HG02970 (cell line): ENCODE measurements around the gene ZBTB20.

Experiments used
- ATAC-seq: cut with Tn5 transposase; IDR thresholded peaks from one replicate; pipeline ENCODE4 v1.9.1; 2021; ENCODE audit warnings: mild to moderate bottlenecking, moderate library complexity, moderate number of reproducible peaks; ENCODE audit not compliant: unreplicated experiment, low FRiP score

The ZBTB20 gene

DNA sequence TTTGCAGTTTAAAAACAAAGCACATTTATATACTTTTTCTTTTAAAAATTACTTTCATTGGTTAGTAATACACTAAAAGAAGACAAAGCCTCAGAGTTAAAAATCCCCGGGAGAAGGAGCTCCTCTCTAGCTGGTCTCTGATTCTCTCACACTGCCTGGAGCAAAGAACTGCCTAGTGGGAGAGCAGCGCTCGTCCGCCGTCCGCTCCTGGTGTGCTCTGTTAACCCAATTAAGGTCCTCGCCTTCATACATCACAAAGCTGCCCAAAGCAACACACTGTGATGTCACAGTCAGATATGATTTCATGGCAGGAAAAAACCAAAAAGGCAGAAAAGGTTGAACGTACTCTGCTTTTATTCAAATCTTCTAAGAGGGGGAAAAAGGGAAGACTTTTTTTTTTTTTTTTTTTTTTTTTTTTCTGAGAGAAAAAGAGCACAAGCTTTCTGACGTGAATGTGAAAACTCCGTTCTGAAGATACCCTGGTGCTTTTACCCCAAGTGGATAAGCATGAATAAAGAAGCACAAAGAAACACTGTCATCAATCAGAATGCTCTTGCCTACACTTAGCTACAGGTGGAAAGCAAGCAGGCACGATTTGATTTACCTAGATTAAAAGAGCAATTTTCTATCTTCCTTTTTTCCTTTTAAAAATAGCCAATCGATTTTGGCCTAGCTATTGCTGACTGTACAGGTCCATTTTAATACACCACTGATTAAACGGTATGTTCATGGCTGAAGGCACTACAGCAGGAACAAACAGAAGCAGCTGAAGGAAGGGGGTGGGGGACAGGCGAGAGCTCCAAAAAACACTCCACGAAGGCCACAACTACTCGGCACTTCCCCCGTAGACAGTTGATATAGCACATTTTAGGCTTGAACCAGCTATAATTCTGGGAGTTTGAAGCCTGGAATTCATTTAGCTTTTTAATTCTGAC, 738.1 kb downstream of the ZBTB20 start:
- no peak for ATAC-seq

DNA sequence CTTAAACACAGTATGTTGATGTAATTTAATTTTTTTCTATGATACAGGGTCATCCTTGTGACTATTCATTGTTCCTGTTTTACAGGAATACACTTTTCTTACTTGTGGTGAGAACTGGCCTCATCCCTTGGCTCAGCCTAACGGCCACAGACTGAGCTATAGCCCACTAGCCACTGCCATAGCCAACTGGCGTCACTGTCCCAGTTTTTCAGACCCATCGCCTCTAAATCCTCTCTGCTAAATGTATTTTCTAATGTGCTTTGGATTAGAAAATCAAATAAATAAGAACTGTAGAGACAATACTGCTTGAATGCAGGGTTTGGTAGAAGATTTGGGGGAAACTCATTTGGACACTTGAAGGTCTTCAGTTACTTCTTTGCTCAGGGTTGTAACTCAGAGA, 740.2 kb downstream of the ZBTB20 start:
- ATAC-seq: no peak

DNA sequence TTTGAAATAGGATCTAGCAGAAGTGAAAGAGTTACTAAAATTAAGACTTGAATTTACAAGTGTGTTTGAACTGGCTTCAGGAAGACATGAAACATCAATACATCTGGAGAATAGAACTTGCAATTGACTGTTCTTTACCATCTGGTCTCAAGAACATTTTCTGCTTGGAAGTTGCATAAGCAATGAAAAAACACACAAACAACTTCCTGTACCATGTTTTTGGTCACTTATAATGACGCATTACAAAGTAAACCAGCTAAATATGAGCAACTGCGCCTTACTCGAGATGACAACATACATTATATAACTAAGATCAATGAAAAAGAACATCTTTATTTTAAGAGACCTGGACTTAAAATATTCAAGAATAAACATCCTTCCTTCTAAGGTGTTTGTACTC, 740.8 kb downstream of the ZBTB20 start:
- no peak for ATAC-seq

DNA sequence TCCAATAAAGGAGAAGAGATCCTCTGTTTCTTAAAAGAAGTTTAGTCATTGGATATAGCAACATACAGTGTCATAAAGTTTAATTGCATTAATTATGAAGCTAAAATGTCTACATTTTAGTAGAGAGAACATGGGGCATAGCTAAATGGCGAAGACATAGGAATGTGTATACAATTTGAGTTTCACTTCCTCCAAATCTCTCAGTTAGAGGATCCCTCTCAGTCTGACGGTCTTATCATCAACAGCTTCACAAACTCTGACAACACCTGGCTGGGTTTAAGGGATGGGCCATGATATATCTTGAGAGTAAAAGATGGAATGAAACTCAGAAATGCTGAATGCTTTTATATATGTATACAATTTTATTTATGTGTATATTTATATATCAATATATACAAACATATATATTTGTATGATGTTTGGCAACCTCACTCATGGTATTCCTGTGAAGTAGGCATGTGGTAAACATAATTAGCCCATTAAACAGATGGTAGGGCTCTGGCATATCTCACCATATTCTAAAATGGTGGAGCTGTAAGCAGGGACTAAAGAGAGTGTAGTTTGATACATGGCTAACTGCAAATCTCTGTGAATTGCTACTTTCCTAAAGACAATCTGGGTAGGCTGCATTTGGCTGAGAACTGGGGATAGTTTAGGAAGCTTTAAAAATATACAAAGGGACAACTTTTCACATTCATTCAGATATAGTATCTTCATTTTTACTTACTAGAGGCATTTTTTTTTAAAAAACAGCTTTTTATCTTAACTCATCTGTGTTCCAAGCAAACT, 741.7 kb downstream of the ZBTB20 start:
- ATAC-seq: no peak

DNA sequence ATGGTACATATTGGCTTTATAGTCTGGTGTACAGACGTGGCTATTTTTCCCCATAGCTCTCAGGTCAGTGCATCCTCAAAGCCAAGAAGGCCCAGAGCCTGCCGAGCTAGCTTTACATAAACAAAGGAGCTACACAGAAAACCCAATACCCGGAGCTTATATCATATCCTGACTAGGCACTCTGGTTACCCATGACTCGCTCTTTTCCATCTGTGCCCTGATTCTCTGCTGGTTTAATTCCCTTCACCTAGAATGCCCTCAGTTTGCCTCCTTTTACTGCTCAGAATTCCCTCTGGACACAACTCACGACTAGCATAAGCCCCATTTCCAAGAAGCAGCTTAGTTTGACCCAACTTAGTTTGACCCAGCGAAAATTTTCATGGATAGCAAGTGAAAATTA, 742.5 kb downstream of the ZBTB20 start:
- no peak for ATAC-seq

DNA sequence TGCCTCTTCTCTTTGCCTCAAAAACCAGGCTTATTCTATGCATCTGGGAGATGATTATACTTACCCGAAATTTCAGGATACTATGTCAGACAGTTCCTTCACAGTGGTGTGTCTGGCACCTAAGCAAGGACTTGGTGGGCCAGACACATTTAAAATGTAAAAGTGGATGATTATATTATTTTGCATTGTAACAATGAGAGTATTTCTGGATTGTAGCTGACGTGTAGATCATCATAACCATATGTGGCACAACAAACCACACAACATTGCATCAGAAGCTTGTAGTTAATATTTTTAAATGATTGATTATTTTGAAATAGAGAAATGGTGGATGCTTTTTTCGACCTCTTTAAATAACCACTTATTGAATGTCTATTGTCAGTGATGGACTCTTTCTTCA, 744.2 kb downstream of the ZBTB20 start:
- ATAC-seq: no peak

DNA sequence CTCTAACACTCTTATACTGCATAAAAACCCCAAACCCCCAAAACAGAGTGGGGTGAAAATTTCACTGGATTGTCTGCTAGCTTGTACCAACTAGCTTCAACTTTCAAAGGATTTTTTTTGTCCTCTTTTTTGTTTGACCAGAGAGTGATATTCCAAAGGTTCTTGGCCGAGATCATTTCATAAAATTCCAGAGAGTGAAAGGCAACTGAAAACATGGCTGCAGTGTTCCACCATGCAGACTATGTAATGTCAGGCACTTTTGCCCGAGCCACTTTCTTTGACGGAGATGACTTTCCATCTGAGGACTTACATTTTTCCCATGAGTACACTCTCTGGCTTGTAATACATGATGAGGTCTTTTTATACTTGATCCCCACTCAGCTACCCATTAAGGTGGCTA, 745.7 kb downstream of the ZBTB20 start:
- no peak for ATAC-seq

DNA sequence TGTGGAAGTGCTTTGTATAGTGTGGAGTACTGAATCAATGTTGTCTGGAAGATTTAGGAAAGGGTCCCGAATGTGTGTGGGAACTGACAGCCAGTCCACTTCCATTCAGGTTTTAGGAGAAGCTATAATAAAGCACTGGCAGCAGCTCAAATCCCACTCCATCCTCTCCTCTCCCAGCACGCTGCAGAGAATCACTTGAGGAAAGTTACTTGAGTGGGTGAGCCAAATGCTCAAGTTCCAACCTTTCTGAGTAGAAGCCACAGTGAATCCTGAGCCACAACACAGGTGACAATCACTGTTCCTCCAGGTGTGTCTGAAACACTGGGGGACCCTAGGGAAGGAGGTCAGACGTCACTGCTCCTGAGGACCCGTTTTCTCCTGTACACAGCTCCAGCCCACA, 746.7 kb downstream of the ZBTB20 start:
- ATAC-seq: no peak

DNA sequence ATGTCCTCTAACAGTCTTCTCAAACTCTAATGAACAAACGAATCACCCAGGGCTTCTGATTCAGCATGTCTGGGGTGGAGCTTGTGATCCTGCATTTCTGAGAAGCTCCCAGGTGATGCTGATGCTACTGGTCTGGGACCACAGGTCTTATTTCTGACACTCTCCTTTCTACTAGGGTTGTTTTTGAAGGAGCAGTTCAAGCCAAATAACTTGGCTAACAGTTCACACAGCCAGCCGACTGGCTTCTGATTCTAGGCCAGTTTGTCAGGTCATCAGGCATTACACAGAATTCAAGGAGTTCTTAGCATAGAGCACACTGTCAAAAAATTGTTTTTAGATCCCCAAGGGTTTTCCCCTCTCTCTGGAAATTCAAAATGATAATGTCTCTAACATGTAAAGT, 752.5 kb downstream of the ZBTB20 start:
- no peak for ATAC-seq

DNA sequence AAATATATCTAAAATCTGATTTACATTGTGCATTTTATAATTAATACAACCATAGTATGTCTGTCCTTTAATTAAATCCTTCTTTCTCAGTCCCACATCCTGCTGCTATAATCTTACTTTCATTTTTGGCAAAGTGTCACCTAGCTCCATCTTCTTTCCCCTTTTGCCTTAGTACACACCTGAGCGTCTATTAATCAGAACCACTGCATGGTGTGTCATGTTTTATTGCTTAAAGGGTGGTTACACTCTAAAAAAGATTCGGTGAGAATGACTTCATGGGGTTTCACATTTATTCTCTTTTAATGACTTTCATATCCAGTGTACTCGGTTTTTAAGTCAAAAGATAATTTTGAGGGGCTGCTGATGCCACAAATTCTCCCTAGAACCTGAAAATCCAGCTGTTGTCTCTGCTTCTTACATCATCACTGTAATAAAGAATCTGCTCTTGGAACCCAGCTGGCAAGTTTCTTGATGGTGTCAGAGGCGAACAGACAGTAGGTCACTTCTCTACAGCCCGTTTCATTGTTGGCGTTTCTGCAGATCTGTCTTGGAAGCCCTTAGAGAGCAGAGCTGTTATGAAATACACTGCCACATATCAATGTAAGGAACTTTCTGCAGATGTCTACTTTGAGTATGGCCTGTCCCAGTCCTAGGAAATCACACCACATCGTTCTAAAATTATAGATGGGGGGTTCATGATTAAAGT, 753.6 kb downstream of the ZBTB20 start:
- ATAC-seq: no peak

DNA sequence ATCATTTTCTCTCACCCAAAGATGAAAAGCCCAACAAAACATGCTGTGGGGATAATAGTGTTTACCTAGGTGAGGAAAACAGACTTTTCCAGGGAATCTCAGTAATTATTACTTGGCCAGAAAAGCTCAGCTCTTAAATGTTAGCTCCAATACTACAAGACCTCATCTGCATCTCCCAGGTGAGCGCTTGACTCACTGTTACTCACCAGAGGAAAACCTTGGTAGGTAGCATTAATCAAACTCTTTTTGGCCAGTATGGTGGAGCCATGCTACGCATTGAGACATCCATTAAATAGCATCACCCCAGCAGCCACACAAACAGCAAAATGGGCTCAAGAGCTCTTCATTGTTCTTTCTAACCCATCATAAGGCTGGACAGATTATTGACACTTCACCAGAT, 754.3 kb downstream of the ZBTB20 start:
- no peak for ATAC-seq

DNA sequence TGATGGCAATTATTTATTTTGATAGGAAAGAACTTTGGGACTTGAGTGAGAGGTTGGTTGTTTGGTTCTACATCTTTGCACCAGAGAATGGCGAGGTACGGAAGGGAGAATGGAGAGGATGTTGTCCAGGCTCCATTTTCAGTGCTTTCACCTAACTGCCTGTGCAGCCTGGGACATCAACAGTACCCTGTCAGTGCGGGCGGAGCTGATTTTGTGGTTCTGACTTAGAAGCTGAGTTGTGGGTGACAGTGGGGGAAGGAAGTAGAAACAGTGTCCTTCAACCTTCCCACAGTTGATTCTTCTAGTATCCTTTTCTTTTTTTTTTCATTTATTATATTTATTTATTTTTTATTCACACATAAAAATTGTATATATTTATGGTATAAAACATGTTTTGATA, 757.9 kb downstream of the ZBTB20 start:
- ATAC-seq: no peak

DNA sequence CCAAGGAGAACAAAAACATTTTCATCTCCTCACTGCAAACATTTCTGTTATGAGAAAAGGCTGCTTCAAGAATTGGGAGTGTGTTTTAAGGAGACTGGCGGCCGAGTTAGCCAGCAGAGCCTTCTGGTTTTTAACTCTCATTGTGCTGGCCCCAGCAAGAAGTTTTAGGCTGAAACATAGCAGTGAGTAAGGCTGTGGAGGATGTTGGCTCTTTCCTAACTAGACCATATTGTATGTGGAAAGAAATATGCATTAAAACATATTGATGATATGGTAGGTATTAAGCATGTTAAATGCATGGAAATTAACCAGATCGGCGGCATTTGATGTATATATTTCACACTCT, 762.6 kb downstream of the ZBTB20 start:
- ATAC-seq: no peak

DNA sequence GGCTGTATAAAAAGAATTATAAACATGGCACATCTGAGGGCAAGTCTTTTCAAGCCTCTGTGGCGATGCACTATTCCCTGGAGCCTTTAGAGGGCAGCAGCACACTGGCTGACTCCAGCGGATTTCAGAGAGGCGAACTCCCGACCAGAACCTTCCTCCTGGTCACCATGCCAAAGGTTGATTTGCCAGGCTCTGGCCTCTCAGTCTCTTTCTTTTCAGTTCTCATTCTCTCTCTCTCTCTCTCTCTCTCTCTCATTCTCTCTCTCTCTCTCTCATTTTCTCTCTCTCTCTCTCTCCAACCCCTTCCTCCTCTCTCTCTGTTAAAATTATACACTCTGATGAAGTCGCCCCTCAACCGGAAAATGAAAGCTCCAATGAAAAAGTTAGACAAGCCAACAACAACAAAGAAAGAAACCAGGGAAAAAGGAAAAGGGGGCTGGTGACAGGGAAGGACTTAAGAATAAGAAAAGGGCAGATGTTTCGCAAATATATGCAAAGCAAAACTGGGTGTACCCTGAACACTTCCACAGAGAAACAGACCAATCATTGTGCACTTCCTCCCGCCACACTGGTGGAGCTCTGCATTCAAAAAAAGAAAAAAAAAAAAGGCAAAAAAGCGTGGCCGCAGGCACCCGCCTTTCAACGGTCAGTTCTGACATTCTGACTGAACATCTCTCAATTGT, 763.1 kb downstream of the ZBTB20 start:
- ATAC-seq: no peak

DNA sequence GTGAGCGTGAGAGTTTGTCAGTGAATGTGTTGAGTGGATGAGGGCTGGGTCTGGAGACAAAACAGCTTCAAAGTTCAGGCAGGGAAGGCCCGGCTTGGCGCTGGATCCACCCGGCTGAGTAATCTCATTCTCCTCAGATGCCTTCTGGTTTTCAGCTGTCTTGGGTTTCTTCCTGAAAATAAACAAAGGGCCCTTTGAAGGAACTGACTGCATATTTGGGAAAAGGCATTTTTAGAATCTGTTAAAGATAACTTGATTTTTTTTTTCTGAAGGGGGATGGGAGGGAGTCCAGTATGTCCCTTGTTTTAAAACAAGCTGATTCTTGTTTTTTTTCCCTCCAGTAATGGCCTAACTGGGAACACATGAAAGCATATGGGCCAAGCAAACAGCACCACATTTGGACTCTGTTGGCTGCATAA, 766.8 kb downstream of the ZBTB20 start:
- ATAC-seq: no peak

DNA sequence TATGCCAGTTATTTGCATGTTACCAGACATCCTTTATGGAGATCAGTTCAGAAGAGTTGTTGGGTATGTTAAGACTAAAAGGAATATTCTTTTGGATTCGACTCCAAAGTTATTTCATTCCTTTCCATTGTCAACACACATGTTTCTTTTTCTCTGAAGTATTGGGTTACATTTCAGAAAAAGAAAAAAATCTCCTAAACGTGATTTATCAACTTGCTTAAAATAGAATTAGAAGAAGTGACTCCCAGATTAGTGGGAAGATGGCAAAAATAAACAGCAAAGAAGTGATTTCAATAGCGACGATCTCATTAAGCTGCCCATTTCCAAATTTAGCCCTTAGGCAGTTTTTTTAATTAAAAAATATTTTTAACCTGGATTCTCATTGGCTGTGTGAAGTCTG, 767.8 kb downstream of the ZBTB20 start:
- ATAC-seq: no peak

DNA sequence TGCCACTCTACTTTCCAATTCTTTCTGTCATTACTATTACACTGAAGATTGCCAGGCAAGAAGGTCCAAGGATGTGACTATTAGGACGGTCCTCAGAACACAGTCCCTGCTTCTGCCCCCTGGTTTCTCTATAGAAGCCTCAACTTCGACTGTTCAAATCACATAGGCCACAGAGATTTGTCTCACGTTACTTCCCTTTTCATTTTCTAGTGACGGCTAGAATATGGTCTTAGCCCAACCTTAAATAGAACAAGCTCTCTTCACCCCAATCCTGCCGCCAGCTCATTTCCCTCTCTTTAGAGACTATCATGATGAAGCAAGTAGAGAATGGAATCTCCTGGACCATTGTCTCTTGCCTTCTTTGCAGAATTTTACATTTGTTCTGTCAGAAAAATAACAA, 768.3 kb downstream of the ZBTB20 start:
- ATAC-seq: no peak

DNA sequence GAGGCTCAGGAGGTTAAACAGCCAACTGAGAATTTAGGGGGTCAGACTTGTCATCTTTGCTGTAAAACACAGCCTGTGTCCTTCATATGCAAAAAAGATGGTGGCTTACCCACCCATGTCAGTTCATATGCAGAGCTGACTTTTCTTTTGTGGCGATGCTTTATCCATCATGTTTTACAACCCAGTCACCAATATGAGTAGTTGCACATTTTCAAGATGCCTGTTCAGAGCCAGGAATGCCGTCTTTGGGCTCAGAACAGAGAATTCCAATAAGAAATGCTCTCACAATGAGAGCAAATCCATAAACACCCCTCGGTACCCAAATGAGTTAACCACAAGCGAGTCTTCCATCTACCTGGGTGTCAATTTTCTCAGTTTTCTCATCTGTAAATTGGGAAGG, 769.7 kb downstream of the ZBTB20 start:
- ATAC-seq: no peak

DNA sequence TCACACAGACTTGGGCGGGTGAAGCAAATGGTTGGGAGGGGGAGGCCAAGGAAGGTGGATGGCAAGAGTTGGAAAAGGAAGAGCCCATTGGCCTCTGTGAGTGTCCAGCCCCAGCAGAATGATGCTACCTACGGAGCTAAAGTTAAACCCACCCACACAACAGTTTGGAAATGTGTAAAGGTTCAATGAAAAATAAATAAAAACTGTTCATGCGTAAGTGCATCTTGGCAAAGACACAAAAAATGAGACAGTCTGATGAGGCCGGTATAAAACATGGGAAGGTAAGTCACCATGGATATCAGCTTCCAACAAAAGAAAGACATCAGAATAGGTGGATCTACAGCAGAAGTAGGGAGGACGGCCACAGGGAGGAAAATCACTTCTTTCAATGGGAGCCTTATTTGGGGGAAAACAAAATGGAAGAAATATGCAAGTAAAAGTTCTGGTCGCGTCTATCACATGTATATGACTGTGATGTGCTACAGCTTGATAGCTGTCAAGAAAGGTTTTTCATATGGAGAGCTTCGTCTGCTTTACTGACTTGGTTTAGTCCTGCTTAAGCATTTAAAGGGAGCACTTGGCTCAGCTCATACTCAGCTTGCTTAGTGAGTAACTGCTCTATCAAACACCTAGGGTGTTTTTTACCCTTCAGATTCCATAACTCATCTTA, 770.4 kb downstream of the ZBTB20 start:
- no peak for ATAC-seq
